Bronchial epithelial cell (primary cell): Measurements from ENCODE around the gene TMEM135. TPM values are rescaled to one million over a fixed set of nuclear protein-coding genes. Genes with fewer than 3 reads are reported as not detected.
"Not testable (repeated sequence)": the region's sequence is repeated elsewhere in the genome, so short reads cannot be mapped to it uniquely, and the experiment has no call there.

Source experiments
- DNase-seq: peaks from one replicate; pipeline ENCODE4 v3.0.0-alpha.2; 2010; ENCODE audit warnings: low read depth
- FAIRE-seq: peaks from 2 replicates; lab custom pipeline; 2011; peaks lifted over from hg19 to GRCh38; lab: Jason Lieb, UNC
- H3K27me3 ChIP-seq: 2 replicates; pipeline ENCODE4 v1.5.1; 2011; ENCODE audit warnings: low read length; ENCODE audit not compliant: control insufficient read depth, insufficient read depth
- H3K36me3 ChIP-seq: 2 replicates; pipeline ENCODE4 v1.5.1; 2011; ENCODE audit warnings: low read length; ENCODE audit not compliant: control insufficient read depth, insufficient read depth
- H3K4me3 ChIP-seq: 2 replicates; pipeline ENCODE4 v1.5.1; 2011; ENCODE audit warnings: mild to moderate bottlenecking, low read depth, low read length, control low read depth
- CTCF ChIP-seq: IDR thresholded peaks from 2 replicates; pipeline ENCODE4 v1.5.1; 2011; ENCODE audit warnings: mild to moderate bottlenecking, moderate library complexity, low read length, control low read depth, inconsistent platforms; ENCODE audit not compliant: insufficient read depth, severe bottlenecking
- total RNA-seq: library from RNA; depleted of rRNA; stranded (reverse); fragments of >200 nt; gene quantifications from 2 replicates; pipeline ENCODE4 v1.2.1, GENCODE V29; 2014

The TMEM135 gene
- total RNA-seq, 1 donor from 2014 or later: 6.8 TPM

- no peaks in the 10 kb centered on the region for H3K36me3 ChIP-seq
- H3K4me3 ChIP-seq: no peak overlapping the region
- DNase-seq (no peak), FAIRE-seq (no peak)
- H3K27me3 ChIP-seq: no peaks in the 10 kb centered on the region
- TF ChIP-seq CTCF: no peak
Measured at GRCh38 chr11:87022254-87022653, 15.5 kb upstream of the TMEM135 start.

- DNase-seq (no peak), FAIRE-seq (no peak)
- Histone ChIP-seq H3K36me3 (no peaks in the 10 kb centered on the region), H3K27me3 (no peaks in the 10 kb centered on the region), H3K4me3 (no peak overlapping the region)
- TF ChIP-seq CTCF: no peak
Measured at GRCh38 chr11:87022738-87023137, 15.0 kb upstream of the TMEM135 start.

GRCh38 chr11:87026415-87026814 lies 11.3 kb upstream of the TMEM135 start:
- not testable (repeated sequence) for FAIRE-seq, H3K4me3 ChIP-seq, H3K27me3 ChIP-seq, DNase-seq, H3K36me3 ChIP-seq

- Histone ChIP-seq H3K4me3 (no peak overlapping the region), H3K36me3 (no peaks in the 10 kb centered on the region), H3K27me3 (no peaks in the 10 kb centered on the region)
- TF ChIP-seq CTCF: no peak
- DNase-seq (no peak), FAIRE-seq (no peak)
Measured at GRCh38 chr11:87030458-87031054, 7.2 kb upstream of the TMEM135 start.

- no peaks in the 10 kb centered on the region for H3K27me3 ChIP-seq
- no peak for TF ChIP-seq CTCF
- H3K36me3 ChIP-seq: no peaks in the 10 kb centered on the region
- no peak for FAIRE-seq
- DNase-seq: no peak
- no peak overlapping the region for H3K4me3 ChIP-seq
Measured at GRCh38 chr11:87031433-87032170, 6.1 kb upstream of the TMEM135 start.

- no peaks in the 10 kb centered on the region for H3K36me3 ChIP-seq
- H3K4me3 ChIP-seq: no peak overlapping the region
- FAIRE-seq: no peak
- DNase-seq: no peak
- no peak for TF ChIP-seq CTCF
- no peaks in the 10 kb centered on the region for H3K27me3 ChIP-seq
Measured at GRCh38 chr11:87033561-87033960, 4.2 kb upstream of the TMEM135 start.
